Pancreas (tissue), 10 donors: ENCODE results near the gene KRTAP12-1. TPM values are rescaled to one million over a fixed set of nuclear protein-coding genes. Genes with fewer than 3 reads are reported as not detected.
A peak's percentile ranks its signal among the peaks of the same experiment; 100 is the strongest.

Experiments used
- ATAC-seq, 4 donors: fragments of 200-7000 bp; cut with Tn5 transposase; one replicate each; pipeline versions ENCODE4 v1.8.0 to v1.9.1; 2020; ENCODE audit warnings: mild to moderate bottlenecking in 4 of 4, moderate library complexity in 4 of 4
- DNase-seq, 6 donors: peaks; one replicate each; pipeline ENCODE4 v3.0.0-alpha.2; 2020
- FAIRE-seq: peaks from 2 replicates; lab custom pipeline; 2012; peaks lifted over from hg19 to GRCh38; lab: Jason Lieb, UNC
- H3K27ac ChIP-seq, 4 donors: fragments of 200-600 bp; sonication (generic); 1 replicate in 3 of 4; 2 replicates in 1 of 4; pipeline versions ENCODE4 v1.5.0 to v1.8.0; 2020
- H3K27me3 ChIP-seq, 4 donors: fragments of 200-600 bp; one replicate each; pipeline ENCODE4 v1.8.0; 2021
- H3K36me3 ChIP-seq, 3 donors: fragments of 200-600 bp; sonication (generic) in 1 of 3; one replicate each; pipeline versions ENCODE4 v1.5.0 to v1.8.0; 2020 to 2021
- H3K4me1 ChIP-seq, 3 donors: fragments of 200-600 bp; one replicate each; pipeline ENCODE4 v1.8.0; 2021
- H3K4me3 ChIP-seq, 4 donors: fragments of 200-600 bp; sonication (generic) in 2 of 4; one replicate each; pipeline versions ENCODE4 v1.5.0 to v1.8.0; 2020 to 2021
- H3K9me3 ChIP-seq, 4 donors: fragments of 200-600 bp; one replicate each; pipeline ENCODE4 v1.8.0; 2021
- CTCF ChIP-seq, 4 donors: fragments of 200-600 bp; sonication (generic) in 3 of 4; IDR thresholded peaks; one replicate each; pipeline versions ENCODE4 v1.5.0 to v1.8.0; 2021; ENCODE audit warnings: antibody characterized with exemption in 4 of 4
- WGBS, 2 donors: extraction: QIAGEN DNeasy Blood & Tissue Kit; methylation state at CpG; one replicate each; pipeline ENCODE4 v1.1.7; 2013; 5-methylcytosine and 5-hydroxymethylcytosine counted together
- intact Hi-C, 3 donors: fragments of 100-400 bp; cut with DNase I; formaldehyde crosslinking; loops; one replicate each; pipeline versions ENCODE4 v1.11.1 to v1.14.2; 2022
- polyA plus RNA-seq, 2 donors: library from polyadenylated mRNA; stranded (reverse); fragments of 200-250 nt; gene quantifications; one replicate each; pipeline ENCODE4 v1.2.3, GENCODE V29; 2013
- total RNA-seq, 6 donors: library from RNA; stranded (reverse); fragmentation: NEBNext Ultra II Directional in 4 of 6; extraction: Animal tissue kit (Norgen Biotek cat#: 25700) in 4 of 6; gene quantifications; one replicate each; pipeline versions ENCODE4 v1.2.1 to v1.2.4, GENCODE V29; 2021 to 2023
- donor health status: healthy with polysubstance abuse.
- donor health status: DM: no; HTN: no; CAD: no; lungs with moderate emphysema.
- donor health status: DM: no; HTN: no; CAD: no.
- donor health status: control.
- donor health status: control.
- donor health status: Bipolar disorder and iron deficiency.
- donor health status: DM: yes; HTN: yes; CAD: no.
- donor health status: DM: no; HTN: no; CAD: no.
- donor health status: DM: no; HTN: no; CAD: no.
- donor health status: DM: yes; HTN: yes; CAD: no.

Gene KRTAP12-1
- total and polyA plus RNA-seq, 8 donors, result not detected

DNA sequence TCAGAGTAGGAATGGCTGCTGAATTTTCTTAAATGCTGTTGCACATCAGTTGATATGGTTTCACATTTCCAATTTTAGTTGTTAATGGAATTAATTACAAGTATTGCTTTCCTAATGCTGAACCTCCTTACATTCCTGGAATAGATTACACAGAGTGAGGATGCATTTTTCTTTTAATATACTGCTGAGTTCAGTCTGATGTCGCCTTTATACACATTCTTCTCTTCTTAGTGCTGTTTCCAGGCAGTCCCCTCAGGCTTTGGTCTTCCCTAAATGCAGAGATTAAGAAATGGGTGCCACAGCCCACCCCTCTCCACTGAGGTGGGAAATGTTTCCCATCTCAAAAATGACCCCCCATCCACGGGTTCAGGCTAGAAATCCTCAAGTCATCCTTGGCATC is 36.1 kb upstream of the KRTAP12-1 start:
- Histone ChIP-seq H3K4me1 (no peaks in the 10 kb centered on the region), H3K36me3 (no peaks in the 10 kb centered on the region), H3K27me3 (peaks cover 0 to 20% (median 0%) of the 10 kb centered on the region in 4 donors), H3K9me3 (no peaks in the 10 kb centered on the region), H3K27ac (no peak overlapping the region), H3K4me3 (no peak overlapping the region)
- no peak for ATAC-seq
- 40 to 64% methylated on average over 2 of the region's 2 CpGs for WGBS, 2 donors
- intact Hi-C loops, result no loop called here
- DNase-seq, result no peak
- no peak for TF ChIP-seq CTCF (IDR thresholded peaks at IDR 0.05)
- FAIRE-seq, result no peak

DNA sequence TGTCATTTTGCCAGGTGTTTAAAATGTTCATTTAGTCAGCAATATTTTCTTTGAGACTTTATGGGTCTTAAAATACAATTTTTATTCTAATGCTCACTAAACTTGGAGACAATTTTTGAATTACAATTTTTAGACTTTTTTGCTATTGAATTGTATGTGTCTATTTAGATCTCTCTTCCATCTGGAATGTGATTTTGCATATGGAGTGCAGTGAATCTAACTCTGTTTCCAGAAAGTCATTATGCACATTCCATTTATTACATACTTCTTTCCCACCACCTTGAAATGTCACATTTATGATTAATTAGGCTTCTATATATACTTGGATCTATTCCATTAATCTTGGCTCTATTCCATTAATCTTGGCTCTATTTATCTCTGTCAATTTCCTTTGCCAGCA is 35.0 kb upstream of the KRTAP12-1 start:
- FAIRE-seq (no peak), ATAC-seq (no peak), DNase-seq (no peak)
- peaks cover 0 to 27% (median 0%) of the 10 kb centered on the region in 4 donors for H3K27me3 ChIP-seq
- no peaks in the 10 kb centered on the region for H3K9me3 ChIP-seq
- intact Hi-C loops, result no loop called here
- no peak overlapping the region for H3K4me3 ChIP-seq
- H3K4me1 ChIP-seq, result no peaks in the 10 kb centered on the region
- no peak for TF ChIP-seq CTCF (IDR thresholded peaks at IDR 0.05)
- H3K36me3 ChIP-seq, result no peaks in the 10 kb centered on the region
- no peak overlapping the region for H3K27ac ChIP-seq

GRCh38 chr21:44714905-44715304 is 32.9 kb upstream of the KRTAP12-1 start:
- intact Hi-C loops, result no loop called here
- Histone ChIP-seq H3K4me3 (no peak overlapping the region), H3K27me3 (peaks cover 0 to 31% (median 0%) of the 10 kb centered on the region in 4 donors), H3K27ac (no peak overlapping the region), H3K4me1 (no peaks in the 10 kb centered on the region), H3K36me3 (no peaks in the 10 kb centered on the region), H3K9me3 (no peaks in the 10 kb centered on the region)
- TF ChIP-seq CTCF (IDR thresholded peaks at IDR 0.05), result no peak
- no peak for ATAC-seq
- FAIRE-seq, result no peak
- no peak for DNase-seq
- 27 to 30% methylated on average over 8 of the region's 8 CpGs for WGBS, 2 donors

- Histone ChIP-seq H3K4me1 (no peaks in the 10 kb centered on the region), H3K36me3 (no peaks in the 10 kb centered on the region), H3K27ac (no peak overlapping the region), H3K9me3 (no peaks in the 10 kb centered on the region), H3K4me3 (no peak overlapping the region), H3K27me3 (peaks cover 0 to 30% (median 0%) of the 10 kb centered on the region in 4 donors)
- FAIRE-seq, result no peak
- WGBS, 2 donors, result 65 to 77% methylated on average over 10 of the region's 10 CpGs
- TF ChIP-seq CTCF (IDR thresholded peaks at IDR 0.05), result no peak
- intact Hi-C loops, result no loop called here
- no peak for ATAC-seq
- DNase-seq, result no peak
These were observed 31.9 kb upstream of the KRTAP12-1 start for GRCh38 chr21:44713846-44714245.

GRCh38 chr21:44713130-44713529 is 31.2 kb upstream of the KRTAP12-1 start:
- no peak for FAIRE-seq
- DNase-seq, result peak in 1 of 6 donors; percentile 39
- intact Hi-C loops, result no loop called here
- no peak for ATAC-seq
- 55 to 70% methylated on average over 9 of the region's 9 CpGs for WGBS, 2 donors
- Histone ChIP-seq H3K36me3 (no peaks in the 10 kb centered on the region), H3K9me3 (no peaks in the 10 kb centered on the region), H3K27me3 (peaks cover 0 to 30% (median 0%) of the 10 kb centered on the region in 4 donors), H3K4me1 (no peaks in the 10 kb centered on the region), H3K27ac (no peak overlapping the region), H3K4me3 (no peak overlapping the region)
- no peak for TF ChIP-seq CTCF (IDR thresholded peaks at IDR 0.05)
